ENCODE data around the gene DCDC1.
A peak's percentile ranks its signal among the peaks of the same experiment; 100 is the strongest.

Gene DCDC1

GRCh38 chr11:31231601-31232000, 137.9 kb downstream of the DCDC1 start:
- no peak for DNase-seq

GRCh38 chr11:31218847-31219246, 150.7 kb downstream of the DCDC1 start:
- DNase-seq: no peak

DNA sequence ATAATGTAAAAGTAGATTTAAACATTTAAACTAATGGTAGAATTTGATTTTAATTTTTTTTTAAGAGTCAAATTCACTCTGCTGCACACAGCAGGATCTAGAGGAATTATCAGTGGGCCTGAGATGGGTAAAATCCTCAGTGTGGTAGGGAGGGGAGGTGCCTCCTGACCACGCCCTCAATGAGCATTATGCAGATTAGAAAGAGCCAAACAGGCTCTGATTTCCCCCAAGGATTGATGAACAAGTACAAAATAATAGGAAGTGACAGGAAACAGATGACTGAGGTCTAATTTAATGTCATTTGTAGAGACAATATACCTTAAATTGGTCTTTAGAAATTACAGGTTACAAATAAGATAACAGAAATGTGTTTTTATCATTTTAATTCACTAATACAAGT, 155.2 kb downstream of the DCDC1 start:
- DNase-seq: no peak

GRCh38 chr11:31199378-31199777, 170.2 kb downstream of the DCDC1 start:
- DNase-seq: no peak

- no peak for DNase-seq
Measured at GRCh38 chr11:31173926-31174680, 195.4 kb downstream of the DCDC1 start.

DNA sequence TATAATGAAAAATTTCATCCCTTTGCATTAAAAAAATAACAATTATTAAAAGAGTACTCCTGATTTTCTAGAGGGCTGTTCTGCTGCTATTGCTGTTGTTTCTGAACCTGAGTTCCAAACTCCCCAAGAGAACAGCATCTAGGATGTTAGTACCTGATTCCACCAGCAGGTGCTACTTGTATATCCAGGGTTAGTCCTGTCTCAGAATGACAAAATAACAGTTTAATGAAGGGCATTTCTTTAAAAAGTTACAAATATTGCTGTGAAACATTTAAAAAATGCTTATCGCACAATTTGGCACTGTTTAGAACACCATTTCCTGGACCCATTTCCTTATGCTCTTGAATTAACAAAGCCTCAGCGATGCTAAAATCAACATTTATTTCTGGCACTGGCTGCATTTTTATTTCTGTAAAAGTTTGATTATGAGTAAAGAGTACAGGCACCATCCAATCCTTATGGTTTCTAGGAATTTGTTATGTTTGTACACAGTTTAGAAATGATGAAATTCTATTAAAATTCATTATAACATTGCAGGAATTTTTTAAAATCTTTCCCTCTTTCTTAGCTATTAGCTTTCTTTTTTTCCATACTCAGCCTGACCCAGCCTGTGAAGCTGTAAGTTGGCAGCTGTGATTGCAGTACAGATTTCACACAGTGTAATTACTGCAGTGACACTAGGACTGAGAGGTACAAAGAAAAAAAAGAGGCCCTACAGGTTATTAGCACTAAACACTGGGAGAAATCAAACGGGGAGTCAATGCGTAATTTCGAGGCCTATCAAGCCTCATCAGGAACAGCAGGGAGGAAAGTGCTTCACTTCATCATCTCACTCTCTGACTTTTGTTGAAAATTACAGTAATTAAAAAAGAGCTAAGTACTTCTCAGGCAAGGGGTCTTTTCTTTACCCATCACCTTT, 208.8 kb downstream of the DCDC1 start:
- peak; percentile 32 for DNase-seq

- no peak for DNase-seq
Measured at GRCh38 chr11:31150841-31151240, 218.7 kb downstream of the DCDC1 start.

DNA sequence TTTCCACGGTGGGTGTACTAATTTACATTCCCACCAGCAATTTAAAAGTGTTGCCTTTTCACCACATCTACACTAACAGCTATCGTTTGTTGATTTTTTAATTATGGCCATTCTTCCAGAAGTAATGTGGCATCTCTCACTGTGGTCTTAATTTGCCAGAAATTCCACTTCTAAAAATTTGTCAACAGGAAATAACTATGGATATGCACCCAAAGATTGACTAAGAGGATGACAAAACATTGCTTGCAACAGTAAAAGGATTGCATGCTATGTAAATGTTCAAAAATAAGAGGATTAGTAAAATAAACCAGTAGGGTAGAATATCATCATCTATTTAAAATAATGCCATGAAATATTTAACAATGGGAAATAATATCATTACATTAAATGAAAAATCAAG, 219.5 kb downstream of the DCDC1 start:
- DNase-seq: no peak

- peak; percentile 68 for DNase-seq
Measured at GRCh38 chr11:31141789-31142188, 227.8 kb downstream of the DCDC1 start.

GRCh38 chr11:31139479-31139878, 230.1 kb downstream of the DCDC1 start:
- DNase-seq: no peak

- DNase-seq: no peak
Measured at GRCh38 chr11:31132531-31133421, 236.8 kb downstream of the DCDC1 start.

- DNase-seq: no peak
Measured at GRCh38 chr11:31131760-31132159, 237.8 kb downstream of the DCDC1 start.

- DNase-seq: no peak
Measured at GRCh38 chr11:31127290-31127689, 242.2 kb downstream of the DCDC1 start.

DNA sequence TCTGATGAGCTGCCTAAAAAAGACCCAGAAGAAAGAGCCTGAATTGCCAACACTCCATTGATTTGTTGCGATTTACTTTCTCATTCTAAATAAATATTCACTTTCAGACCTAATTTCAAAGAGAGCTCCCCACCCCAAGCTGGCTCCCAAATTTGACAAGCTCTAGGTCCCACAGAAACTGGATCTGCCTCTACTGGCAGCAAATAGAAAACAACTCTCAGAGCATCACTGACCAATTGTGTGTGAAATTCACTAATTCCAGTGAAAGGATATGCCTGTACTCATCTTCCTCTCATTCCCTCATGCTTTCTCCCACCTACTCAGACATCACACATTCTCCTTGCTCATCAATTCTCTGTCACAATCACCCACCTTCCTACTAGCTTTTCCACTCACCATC, 249.1 kb downstream of the DCDC1 start:
- DNase-seq: no peak

- no peak for DNase-seq
Measured at GRCh38 chr11:31118566-31118965, 251.0 kb downstream of the DCDC1 start.

- no peak for DNase-seq
Measured at GRCh38 chr11:31117038-31117437, 252.5 kb downstream of the DCDC1 start.

GRCh38 chr11:31114442-31114841, 255.1 kb downstream of the DCDC1 start:
- DNase-seq: no peak

DNA sequence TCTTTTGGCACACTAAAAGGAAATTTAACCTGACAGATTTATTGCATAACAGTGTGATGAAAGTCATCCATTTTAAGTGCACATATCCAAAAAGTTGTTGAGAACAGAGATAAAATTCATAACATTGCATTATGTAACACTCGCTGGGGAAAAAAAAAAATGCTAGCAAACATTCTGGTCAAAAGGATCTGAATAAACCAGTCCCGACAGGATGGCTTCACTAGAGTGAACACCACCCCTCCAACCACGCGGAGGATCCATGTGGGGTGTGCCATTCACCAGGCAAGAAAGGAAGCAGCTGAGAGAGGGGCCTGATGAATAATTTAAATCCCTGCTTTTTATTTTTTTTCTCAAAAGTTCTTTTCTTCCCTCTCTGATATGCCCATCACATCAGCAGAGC, 258.7 kb downstream of the DCDC1 start:
- no peak for DNase-seq

DNA sequence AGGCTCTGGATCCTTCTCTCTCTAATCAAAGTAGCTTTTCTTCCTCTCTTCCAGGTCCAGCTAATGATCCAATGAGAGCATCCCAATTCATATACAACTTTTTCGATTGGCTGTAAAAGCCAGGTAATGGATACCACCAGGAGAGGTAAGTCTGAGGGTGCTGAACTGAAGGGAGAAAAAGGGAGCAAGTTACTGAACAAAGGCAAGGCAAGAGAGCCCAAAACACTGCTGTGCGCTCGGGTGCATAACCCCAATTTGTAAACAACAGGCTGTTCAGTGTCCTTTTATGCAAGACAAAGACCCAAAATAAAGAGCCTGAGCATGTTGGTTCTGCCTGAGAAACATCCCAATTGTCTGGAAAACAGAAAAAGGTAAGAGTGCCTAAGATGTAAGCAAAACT, 260.1 kb downstream of the DCDC1 start:
- no peak for DNase-seq

DNA sequence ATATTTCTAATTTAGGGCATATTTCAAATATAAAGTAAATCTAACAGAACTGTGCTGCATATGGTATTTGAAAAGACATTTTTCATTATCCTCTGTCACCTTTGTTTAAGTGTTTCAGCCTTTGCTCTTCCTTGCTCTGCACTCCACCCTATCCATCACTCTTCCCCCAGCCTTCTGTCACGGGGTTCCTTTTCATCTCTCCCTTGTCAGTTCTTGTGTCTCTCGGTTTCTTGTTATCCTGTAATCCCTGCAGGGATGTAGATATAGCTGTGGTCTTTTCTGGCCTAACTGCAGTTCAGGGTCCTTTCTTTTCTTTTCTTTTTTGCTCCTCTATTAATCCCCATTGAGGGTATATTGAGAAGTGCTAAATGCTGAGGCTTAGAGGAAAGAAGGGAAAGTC, 261.9 kb downstream of the DCDC1 start:
- no peak for DNase-seq

- peak; percentile 60 for DNase-seq
Measured at GRCh38 chr11:31106968-31107576, 262.5 kb downstream of the DCDC1 start.

GRCh38 chr11:31106326-31106725, 263.2 kb downstream of the DCDC1 start:
- peak; percentile 11 for DNase-seq

DNA sequence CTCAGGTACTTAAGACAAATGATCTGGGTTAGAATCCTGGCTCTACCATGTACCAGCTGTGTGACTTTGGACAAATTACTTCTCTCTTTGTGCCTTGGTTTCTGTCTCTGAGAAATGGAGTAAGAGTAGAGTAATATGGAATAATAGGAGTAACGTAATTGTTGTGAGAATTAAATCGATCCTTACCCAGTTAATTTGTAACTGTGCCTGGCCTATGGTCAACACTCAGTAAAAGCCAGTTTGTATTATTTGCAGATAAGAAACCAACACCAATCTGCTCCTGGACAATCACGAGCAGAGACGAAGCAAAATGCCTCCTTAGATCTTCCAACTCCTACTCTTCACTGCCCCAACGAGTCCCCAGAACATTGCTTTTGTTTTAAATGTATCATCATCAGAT, 266.7 kb downstream of the DCDC1 start:
- DNase-seq: no peak

All from NCI-H345 (cell line).